Esophagus squamous epithelium (tissue), 5 donors: ENCODE results near the gene KAT2B. TPM values are rescaled to one million over a fixed set of nuclear protein-coding genes. Genes with fewer than 3 reads are reported as not detected.

Experiments used
- DNase-seq: peaks from one replicate; lab custom pipeline; 2025; lab: John Stamatoyannopoulos, UW
- H3K27ac ChIP-seq, 4 donors: fragments of 200-600 bp; sonication (generic); one replicate each; pipeline ENCODE4 v1.5.1; 2016 to 2019; ENCODE audit warnings: mild to moderate bottlenecking in 1 of 4
- H3K27me3 ChIP-seq, 4 donors: fragments of 200-600 bp; sonication (generic); 1 replicate in 3 of 4; 2 replicates in 1 of 4; pipeline versions ENCODE4 v1.5.1 to v1.6.0; 2017 to 2021; ENCODE audit warnings: antibody characterized with exemption in 1 of 4
- H3K36me3 ChIP-seq, 3 donors: fragments of 200-600 bp; sonication (generic); one replicate each; pipeline ENCODE4 v1.5.1; 2016 to 2019
- H3K4me1 ChIP-seq, 3 donors: fragments of 200-600 bp; sonication (generic); one replicate each; pipeline ENCODE4 v1.5.1; 2017 to 2019
- H3K4me3 ChIP-seq, 4 donors: fragments of 200-600 bp; sonication (generic); 1 replicate in 3 of 4; 2 replicates in 1 of 4; pipeline ENCODE4 v1.5.1; 2016 to 2019; ENCODE audit warnings: mild to moderate bottlenecking in 2 of 4, moderate library complexity in 1 of 4
- H3K9me3 ChIP-seq, 3 donors: fragments of 200-600 bp; sonication (generic); one replicate each; pipeline ENCODE4 v1.5.1; 2016 to 2019
- CTCF ChIP-seq, 6 experiments: fragments of 450-650 bp in 4 of 6; fragments of 200-600 bp in 2 of 6; sonication (generic) in 2 of 6; IDR thresholded peaks; one replicate each; pipeline ENCODE4 v1.5.1; 2016 to 2019; ENCODE audit warnings: antibody characterized with exemption in 6 of 6, mild to moderate bottlenecking in 4 of 6, moderate library complexity in 4 of 6
- POLR2A ChIP-seq, 4 donors: fragments of 450-650 bp; IDR thresholded peaks; one replicate each; pipeline ENCODE4 v1.6.1; 2017; ENCODE audit warnings: antibody characterized with exemption in 4 of 4, mild to moderate bottlenecking in 4 of 4, moderate library complexity in 3 of 4
- WGBS, 2 donors: methylation state at CpG; one replicate each; pipeline ENCODE4 v1.1.5; 2018; 5-methylcytosine and 5-hydroxymethylcytosine counted together
- intact Hi-C: fragments of 100-400 bp; cut with DNase I; formaldehyde crosslinking; loops from one replicate; pipeline ENCODE4 v1.15.0; 2022
- total RNA-seq, 4 donors: library from RNA; depleted of rRNA; stranded (reverse); fragments of >200 nt; gene quantifications; one replicate each; pipeline ENCODE4 v1.1.0, GENCODE V29; 2016
- donor health status: DM: yes; HTN: yes; CAD: no.

KAT2B gene
- total RNA-seq, 4 donors from 2014 or later = 20.0 to 27.1 (median 23.8) TPM

DNA sequence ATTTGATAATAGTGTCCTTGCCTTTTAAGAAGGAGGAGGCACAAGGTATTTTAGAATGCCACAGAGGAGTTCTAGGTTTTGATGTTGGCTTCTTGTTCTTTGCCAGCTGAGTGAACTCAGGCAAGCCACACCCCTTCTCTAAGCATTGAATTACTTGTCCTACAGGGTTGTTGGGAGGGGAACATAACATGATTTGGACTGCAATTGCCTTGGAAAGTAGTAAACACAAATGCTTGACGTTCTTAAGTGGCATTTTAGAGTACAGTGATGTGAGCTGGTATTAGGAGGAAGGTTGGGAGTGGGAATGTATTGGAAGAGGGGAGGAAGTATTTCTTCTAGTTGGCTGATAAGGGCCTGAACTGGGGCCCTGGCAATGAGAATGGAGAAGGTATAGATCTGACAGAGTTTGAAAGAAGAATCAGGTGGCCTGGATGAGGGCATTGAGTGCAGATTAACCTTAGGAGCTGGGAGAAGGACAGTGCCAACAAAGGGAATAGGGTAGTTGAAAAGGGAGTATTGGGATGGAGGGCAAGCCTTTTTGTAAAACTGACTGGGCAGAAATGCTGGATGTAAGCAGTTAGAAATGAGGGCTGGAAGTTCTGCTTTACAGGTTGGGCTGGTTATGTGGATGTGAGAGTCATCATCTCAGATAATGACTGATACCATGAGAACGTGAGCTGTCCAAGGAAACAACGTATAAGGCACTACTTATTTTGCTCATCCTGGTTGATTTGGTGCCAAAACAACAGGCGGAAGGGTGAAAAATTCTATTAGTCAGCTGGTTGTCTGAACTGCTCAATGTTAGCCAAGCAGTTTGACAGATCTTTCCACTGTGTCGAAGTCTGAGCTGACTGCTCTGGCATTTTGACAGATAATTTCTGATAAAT is 16.7 kb downstream of the KAT2B start:
- Histone ChIP-seq H3K4me3 (peak overlapping the region in 3 of 4 donors; percentile 1 to 22 (median 19)), H3K27ac (peak overlapping the region; percentile 78 to 91 (median 88)), H3K9me3 (no peaks in the 10 kb centered on the region), H3K27me3 (no peaks in the 10 kb centered on the region), H3K36me3 (no peaks in the 10 kb centered on the region), H3K4me1 (peaks cover 40 to 80% (median 44%) of the 10 kb centered on the region in 3 donors)
- DNase-seq = no peak
- intact Hi-C loops = no loop called here
- TF ChIP-seq POLR2A (IDR thresholded peaks at IDR 0.05) = no peak
- no peak for TF ChIP-seq CTCF (IDR thresholded peaks at IDR 0.05)
- 7 to 15% methylated on average over 5 of the region's 5 CpGs for WGBS, 2 donors

DNA sequence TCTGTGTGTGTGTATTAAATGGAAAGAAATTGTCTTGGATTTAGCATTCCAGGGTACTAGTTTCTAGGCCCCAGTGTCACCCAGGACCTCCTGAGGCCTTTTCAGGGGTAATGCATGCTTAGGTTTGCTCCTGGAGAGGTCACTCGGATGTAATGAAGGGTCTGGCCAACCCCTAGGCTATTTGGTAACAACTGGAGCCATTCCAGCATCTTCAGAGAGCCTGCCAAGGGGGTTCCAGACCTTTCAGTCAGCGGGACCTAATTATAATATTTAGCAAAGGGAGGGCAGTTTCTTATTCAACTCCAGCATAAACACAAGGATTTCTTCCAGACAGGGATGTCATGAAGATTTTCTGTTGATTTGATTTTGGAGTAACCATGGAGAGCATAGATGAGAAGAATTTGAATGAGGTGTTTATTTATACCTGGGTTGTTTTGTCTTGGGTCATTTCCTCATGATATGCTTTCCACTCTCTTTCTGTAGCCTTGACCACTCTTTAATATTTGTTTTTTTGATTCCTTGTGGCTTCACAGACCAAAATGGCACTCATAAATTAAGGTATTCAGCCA is 17.4 kb downstream of the KAT2B start:
- no peak for DNase-seq
- 14 to 56% methylated on average over 2 of the region's 2 CpGs for WGBS, 2 donors

GRCh38 chr3:20059929-20060328 is 19.7 kb downstream of the KAT2B start:
- no peaks in the 10 kb centered on the region for H3K9me3 ChIP-seq
- H3K4me3 ChIP-seq = no peak overlapping the region
- H3K27me3 ChIP-seq = no peaks in the 10 kb centered on the region
- DNase-seq = no peak
- intact Hi-C loops = no loop called here
- WGBS, 2 donors = 93 to 94% methylated on average over 3 of the region's 3 CpGs
- peak overlapping the region in 2 of 4 donors; percentile 76 to 79 for H3K27ac ChIP-seq
- no peak for TF ChIP-seq CTCF (IDR thresholded peaks at IDR 0.05)
- peaks cover 36 to 82% (median 39%) of the 10 kb centered on the region in 3 donors for H3K4me1 ChIP-seq
- H3K36me3 ChIP-seq = no peaks in the 10 kb centered on the region

More for the DNA sequence above, 17.4 kb downstream of the KAT2B start:
- no peaks in the 10 kb centered on the region for H3K27me3 ChIP-seq
- H3K36me3 ChIP-seq = no peaks in the 10 kb centered on the region
- H3K4me3 ChIP-seq = no peak overlapping the region
- H3K4me1 ChIP-seq = peaks cover 40 to 79% (median 44%) of the 10 kb centered on the region in 3 donors
- TF ChIP-seq POLR2A (IDR thresholded peaks at IDR 0.05) = no peak
- no peak for TF ChIP-seq CTCF (IDR thresholded peaks at IDR 0.05)
- H3K27ac ChIP-seq = peak overlapping the region; percentile 78 to 91 (median 88)
- H3K9me3 ChIP-seq = no peaks in the 10 kb centered on the region
- intact Hi-C loops = no loop called here

DNA sequence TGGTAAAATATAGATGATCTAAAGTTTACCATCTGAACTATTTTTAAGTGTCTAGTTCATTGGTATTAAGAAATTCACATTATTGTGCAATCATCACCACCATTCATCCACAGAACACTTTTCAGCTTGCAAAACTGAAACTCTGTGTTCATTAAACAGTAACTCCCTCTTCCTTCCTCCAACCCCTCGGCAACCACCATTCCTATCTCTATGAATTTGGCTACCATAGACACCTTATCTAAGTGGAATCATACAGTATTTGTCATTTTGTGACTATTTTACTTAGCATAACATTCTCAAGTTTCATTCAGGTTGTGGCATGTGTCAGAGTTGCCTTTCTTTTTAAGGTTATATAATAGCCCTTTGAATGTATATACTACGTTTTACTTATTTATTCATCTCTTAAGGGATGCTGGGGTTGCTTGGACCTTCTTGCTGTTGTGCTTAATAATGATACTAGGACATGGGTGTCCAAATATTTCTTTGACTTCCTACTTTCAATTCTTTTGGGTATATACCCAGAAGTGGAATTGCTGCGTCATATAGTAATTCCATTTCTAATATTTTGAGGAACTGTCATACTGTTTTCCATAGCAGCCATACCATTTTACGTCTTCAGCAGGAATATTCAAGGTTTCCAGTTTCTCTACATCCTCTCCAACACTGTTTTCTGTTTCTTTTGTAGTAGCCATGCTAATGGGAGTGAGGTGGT is 20.9 kb downstream of the KAT2B start:
- H3K9me3 ChIP-seq = no peaks in the 10 kb centered on the region
- TF ChIP-seq POLR2A (IDR thresholded peaks at IDR 0.05) = no peak
- no peak for TF ChIP-seq CTCF (IDR thresholded peaks at IDR 0.05)
- intact Hi-C loops = no loop called here
- WGBS, 2 donors = 37% methylated on average over 4 of the region's 4 CpGs
- H3K4me3 ChIP-seq = peak overlapping the region in 1 of 4 donors; percentile 45
- no peaks in the 10 kb centered on the region for H3K36me3 ChIP-seq
- H3K27ac ChIP-seq = peak overlapping the region; percentile 60 to 79 (median 68)
- H3K4me1 ChIP-seq = peaks cover 29 to 82% (median 37%) of the 10 kb centered on the region in 3 donors
- H3K27me3 ChIP-seq = no peaks in the 10 kb centered on the region
- no peak for DNase-seq
